Measurements from ENCODE around the gene LRP1B.

LRP1B gene

GRCh38 chr2:140247451-140248195, 1883.2 kb downstream of the LRP1B start:
- peak; percentile 16 for DNase-seq (ENCODE audit: low read depth)

GRCh38 chr2:140246957-140247356, 1883.9 kb downstream of the LRP1B start:
- no peak for DNase-seq (ENCODE audit: low read depth)

GRCh38 chr2:140246058-140246457, 1884.8 kb downstream of the LRP1B start:
- DNase-seq (ENCODE audit: low read depth): no peak

- no peak for DNase-seq (ENCODE audit: low read depth)
Measured at GRCh38 chr2:140242889-140243288, 1887.9 kb downstream of the LRP1B start.

- DNase-seq (ENCODE audit: low read depth): no peak
Measured at GRCh38 chr2:140234116-140234515, 1896.7 kb downstream of the LRP1B start.

GRCh38 chr2:140210963-140211362, 1919.9 kb downstream of the LRP1B start:
- no peak for DNase-seq (ENCODE audit: low read depth)

GRCh38 chr2:140205093-140205492, 1925.7 kb downstream of the LRP1B start:
- DNase-seq (ENCODE audit: low read depth): no peak

GRCh38 chr2:140203347-140203746, 1927.5 kb downstream of the LRP1B start:
- DNase-seq (ENCODE audit: low read depth): no peak

GRCh38 chr2:140201572-140201971, 1929.2 kb downstream of the LRP1B start:
- DNase-seq (ENCODE audit: low read depth): no peak

GRCh38 chr2:140200764-140201163, 1930.1 kb downstream of the LRP1B start:
- no peak for DNase-seq (ENCODE audit: low read depth)

GRCh38 chr2:140200307-140200706, 1930.5 kb downstream of the LRP1B start:
- no peak for DNase-seq (ENCODE audit: low read depth)

GRCh38 chr2:140199312-140199711, 1931.5 kb downstream of the LRP1B start:
- DNase-seq (ENCODE audit: low read depth): no peak

GRCh38 chr2:140187086-140187485, 1943.7 kb downstream of the LRP1B start:
- DNase-seq (ENCODE audit: low read depth): no peak

- peak; percentile 1 for DNase-seq (ENCODE audit: low read depth)
Measured at GRCh38 chr2:140186313-140186712, 1944.5 kb downstream of the LRP1B start.

- DNase-seq (ENCODE audit: low read depth): no peak
Measured at GRCh38 chr2:140185076-140185475, 1945.7 kb downstream of the LRP1B start.

- no peak for DNase-seq (ENCODE audit: low read depth)
Measured at GRCh38 chr2:140183056-140183765, 1947.6 kb downstream of the LRP1B start.

Measured in fibroblast of the conjunctiva (primary cell).